ENCODE data around the gene LYRM7.

DNA sequence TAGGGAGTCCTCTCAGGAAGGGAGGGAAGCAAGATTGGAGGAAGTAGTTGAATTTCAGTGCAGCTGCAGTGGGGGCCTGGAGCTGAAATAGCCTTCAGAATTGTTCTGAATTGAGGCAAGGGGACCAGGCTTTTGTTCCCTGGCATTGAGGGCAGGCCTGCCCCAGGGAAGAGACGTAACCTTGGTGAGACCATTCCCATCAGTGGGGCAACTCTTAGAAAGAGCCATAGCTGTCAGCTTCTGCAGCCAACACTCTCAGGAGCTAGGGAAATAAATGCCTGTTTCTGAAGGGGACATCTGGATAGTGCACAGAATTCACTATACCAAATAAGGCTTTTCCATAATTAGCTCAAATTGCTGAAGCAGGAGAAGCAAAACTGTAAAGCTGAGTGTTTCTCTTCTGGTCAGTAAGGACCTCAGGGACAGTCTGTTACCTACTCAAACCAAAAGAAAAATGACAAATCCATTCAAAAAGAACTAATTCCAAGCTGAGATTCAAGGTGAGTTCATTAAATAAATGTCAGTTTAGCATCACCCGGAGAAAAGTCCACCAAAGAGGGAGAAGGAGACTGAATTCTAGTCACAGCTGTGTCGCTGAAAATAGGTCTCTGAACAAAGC, 44.0 kb downstream of the LYRM7 start:
- TF ChIP-seq, protein P1, sequence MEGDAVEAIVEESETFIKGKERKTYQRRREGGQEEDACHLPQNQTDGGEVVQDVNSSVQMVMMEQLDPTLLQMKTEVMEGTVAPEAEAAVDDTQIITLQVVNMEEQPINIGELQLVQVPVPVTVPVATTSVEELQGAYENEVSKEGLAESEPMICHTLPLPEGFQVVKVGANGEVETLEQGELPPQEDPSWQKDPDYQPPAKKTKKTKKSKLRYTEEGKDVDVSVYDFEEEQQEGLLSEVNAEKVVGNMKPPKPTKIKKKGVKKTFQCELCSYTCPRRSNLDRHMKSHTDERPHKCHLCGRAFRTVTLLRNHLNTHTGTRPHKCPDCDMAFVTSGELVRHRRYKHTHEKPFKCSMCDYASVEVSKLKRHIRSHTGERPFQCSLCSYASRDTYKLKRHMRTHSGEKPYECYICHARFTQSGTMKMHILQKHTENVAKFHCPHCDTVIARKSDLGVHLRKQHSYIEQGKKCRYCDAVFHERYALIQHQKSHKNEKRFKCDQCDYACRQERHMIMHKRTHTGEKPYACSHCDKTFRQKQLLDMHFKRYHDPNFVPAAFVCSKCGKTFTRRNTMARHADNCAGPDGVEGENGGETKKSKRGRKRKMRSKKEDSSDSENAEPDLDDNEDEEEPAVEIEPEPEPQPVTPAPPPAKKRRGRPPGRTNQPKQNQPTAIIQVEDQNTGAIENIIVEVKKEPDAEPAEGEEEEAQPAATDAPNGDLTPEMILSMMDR (conservative IDR thresholded peaks at IDR 0.05 in 1 of 2, IDR thresholded peaks at IDR 0.05 in 1 of 2; ENCODE audit: low read depth in 1 of 2, low read length in 2 of 2): no peak
- TF ChIP-seq EZH2 (IDR thresholded peaks at IDR 0.05; ENCODE audit: low read length, missing control alignments): no peak
